OCI-M2 (cell line): ENCODE measurements around the gene NFATC2.

Experiments
- DNase-seq: peaks from one replicate; lab custom pipeline; 2025; ENCODE audit not compliant: unreplicated experiment; lab: John Stamatoyannopoulos, UW

NFATC2 gene

GRCh38 chr20:51432875-51433274 lies 109.6 kb downstream of the NFATC2 start:
- DNase-seq: no peak

- no peak for DNase-seq
Measured at GRCh38 chr20:51432251-51432784, 110.2 kb downstream of the NFATC2 start.

- DNase-seq: no peak
Measured at GRCh38 chr20:51431321-51431720, 111.2 kb downstream of the NFATC2 start.

GRCh38 chr20:51430198-51430950 lies 112.1 kb downstream of the NFATC2 start:
- DNase-seq: no peak

GRCh38 chr20:51429696-51430095 lies 112.8 kb downstream of the NFATC2 start:
- DNase-seq: no peak

- no peak for DNase-seq
Measured at GRCh38 chr20:51429144-51429482, 113.4 kb downstream of the NFATC2 start.

GRCh38 chr20:51428401-51429143 lies 113.9 kb downstream of the NFATC2 start:
- no peak for DNase-seq

- no peak for DNase-seq
Measured at GRCh38 chr20:51427651-51428291, 114.7 kb downstream of the NFATC2 start.

GRCh38 chr20:51426718-51427650 lies 115.5 kb downstream of the NFATC2 start:
- no peak for DNase-seq

- DNase-seq: no peak
Measured at GRCh38 chr20:51425347-51426106, 117.0 kb downstream of the NFATC2 start.

- DNase-seq: no peak
Measured at GRCh38 chr20:51424270-51425117, 118.0 kb downstream of the NFATC2 start.

- DNase-seq: no peak
Measured at GRCh38 chr20:51423810-51424209, 118.7 kb downstream of the NFATC2 start.

- DNase-seq: no peak
Measured at GRCh38 chr20:51423290-51423667, 119.2 kb downstream of the NFATC2 start.

GRCh38 chr20:51422514-51423289 lies 119.8 kb downstream of the NFATC2 start:
- DNase-seq: no peak

GRCh38 chr20:51420805-51421204 lies 121.7 kb downstream of the NFATC2 start:
- no peak for DNase-seq

- no peak for DNase-seq
Measured at GRCh38 chr20:51420111-51420510, 122.4 kb downstream of the NFATC2 start.

GRCh38 chr20:51419646-51420045 lies 122.9 kb downstream of the NFATC2 start:
- no peak for DNase-seq

- no peak for DNase-seq
Measured at GRCh38 chr20:51419231-51419630, 123.3 kb downstream of the NFATC2 start.
